HEK293 (cell line): Measurements from ENCODE around the gene RPL14.

Experiments
- CTCF ChIA-PET: fragments of 350-600 bp; formaldehyde crosslinking; extraction: SDS; loops from one replicate; lab custom pipeline; 2021; ENCODE audit warnings: antibody characterized with exemption; lab: Yijun Ruan, JAX
- POLR2A ChIA-PET: fragments of 300-600 bp; formaldehyde crosslinking; extraction: SDS; loops from one replicate; lab custom pipeline; 2020; ENCODE audit warnings: antibody characterized with exemption, inconsistent platforms; lab: Yijun Ruan, JAX
- H3K27ac ChIP-seq: fragments of 200-500 bp; sonication (Bioruptor generic); 2 replicates; pipeline ENCODE4 v1.5.1; 2014; ENCODE audit warnings: low read depth, low read length, control low read depth, inconsistent platforms; ENCODE audit errors: extremely low read depth
- H3K36me3 ChIP-seq, 2 experiments: fragments of 200-500 bp in 1 of 2; sonication (Bioruptor generic) in 1 of 2; 1 replicate in 1 of 2; 2 replicates in 1 of 2; pipeline ENCODE4 v1.5.1; 2014 to 2017; ENCODE audit warnings: inconsistent platforms in 2 of 2, low read length in 2 of 2; ENCODE audit not compliant: control insufficient read depth in 2 of 2, insufficient read depth in 1 of 2
- H3K4me1 ChIP-seq: fragments of 200-500 bp; sonication (Bioruptor generic); 2 replicates; pipeline ENCODE4 v1.5.1; 2014; ENCODE audit warnings: mild to moderate bottlenecking, low read length, inconsistent platforms; ENCODE audit not compliant: control insufficient read depth, insufficient read depth
- H3K4me3 ChIP-seq: 2 replicates; pipeline ENCODE4 v1.5.1; 2011; ENCODE audit warnings: low read depth, mild to moderate bottlenecking, control low read depth, low read length, moderate library complexity
- H3K9me3 ChIP-seq: fragments of 200-500 bp; sonication (Bioruptor generic); 2 replicates; pipeline ENCODE4 v1.5.1; 2014; ENCODE audit warnings: low read depth, low read length, inconsistent platforms; ENCODE audit not compliant: control insufficient read depth, insufficient read depth
- KLF7 ChIP-seq: fragments of 450-650 bp; formaldehyde crosslinking; IDR thresholded peaks from 2 replicates; pipeline ENCODE4 v1.5.1; 2016; ENCODE audit warnings: missing biosample characterization, missing genetic modification characterization, borderline replicate concordance
- KLF9 ChIP-seq: fragments of 450-650 bp; formaldehyde crosslinking; IDR thresholded peaks from 2 replicates; pipeline ENCODE4 v1.5.1; 2016; ENCODE audit warnings: missing biosample characterization, missing genetic modification characterization, low read depth
- YY2 ChIP-seq: fragments of 450-650 bp; formaldehyde crosslinking; IDR thresholded peaks from 2 replicates; pipeline ENCODE4 v1.5.1; 2016; ENCODE audit warnings: missing biosample characterization, missing genetic modification characterization
- ZBTB21 ChIP-seq: fragments of 450-650 bp; formaldehyde crosslinking; IDR thresholded peaks from 2 replicates; pipeline ENCODE4 v1.5.1; 2017; ENCODE audit warnings: missing biosample characterization, missing genetic modification characterization
- ZFP41 ChIP-seq: fragments of 450-650 bp; formaldehyde crosslinking; IDR thresholded peaks from 2 replicates; pipeline ENCODE4 v1.5.1; 2016; ENCODE audit warnings: missing biosample characterization, missing genetic modification characterization, borderline replicate concordance
- ZNF112 ChIP-seq: fragments of 450-650 bp; formaldehyde crosslinking; IDR thresholded peaks from 2 replicates; pipeline ENCODE4 v1.5.0; 2017; ENCODE audit warnings: missing biosample characterization, missing genetic modification characterization
- ZNF211 ChIP-seq: fragments of 450-650 bp; formaldehyde crosslinking; IDR thresholded peaks from 2 replicates; pipeline ENCODE4 v1.5.1; 2016; ENCODE audit warnings: low read depth, missing biosample characterization, missing genetic modification characterization
- ZNF335 ChIP-seq: fragments of 450-650 bp; formaldehyde crosslinking; conservative IDR thresholded peaks from 2 replicates; pipeline ENCODE4 v1.5.1; 2016; ENCODE audit warnings: missing biosample characterization, missing genetic modification characterization
- ZNF366 ChIP-seq: fragments of 450-650 bp; formaldehyde crosslinking; conservative IDR thresholded peaks from 2 replicates; pipeline ENCODE4 v1.5.1; 2016; ENCODE audit warnings: missing biosample characterization, missing genetic modification characterization
- ZNF423 ChIP-seq: fragments of 450-650 bp; formaldehyde crosslinking; IDR thresholded peaks from 2 replicates; pipeline ENCODE4 v1.5.1; 2016; ENCODE audit warnings: missing biosample characterization, missing genetic modification characterization
- ZNF660 ChIP-seq: fragments of 450-650 bp; IDR thresholded peaks from 2 replicates; pipeline ENCODE4 v1.5.1; 2018; ENCODE audit warnings: missing biosample characterization, mild to moderate bottlenecking, missing genetic modification characterization
- ZNF768 ChIP-seq: fragments of 450-650 bp; formaldehyde crosslinking; IDR thresholded peaks from 2 replicates; pipeline ENCODE4 v1.5.1; 2018; ENCODE audit warnings: missing biosample characterization, mild to moderate bottlenecking, missing genetic modification characterization
- ZNF785 ChIP-seq: fragments of 450-650 bp; formaldehyde crosslinking; IDR thresholded peaks from 2 replicates; pipeline ENCODE4 v1.5.1; 2016; ENCODE audit warnings: missing biosample characterization, missing genetic modification characterization
- TF ChIP-seq, protein P1 (sequence below): fragments of 450-650 bp; formaldehyde crosslinking; IDR thresholded peaks from 2 replicates; pipeline ENCODE4 v1.5.1; 2016; ENCODE audit warnings: missing biosample characterization, missing genetic modification characterization
- TF ChIP-seq, protein P2 (sequence below): fragments of 450-650 bp; formaldehyde crosslinking; IDR thresholded peaks from 2 replicates; pipeline ENCODE4 v1.5.1; 2016; ENCODE audit warnings: missing biosample characterization, missing genetic modification characterization
- TF ChIP-seq, protein P3 (sequence below): fragments of 450-650 bp; formaldehyde crosslinking; IDR thresholded peaks from 2 replicates; pipeline ENCODE4 v1.5.1; 2016; ENCODE audit warnings: missing biosample characterization, missing genetic modification characterization

Gene RPL14

DNA sequence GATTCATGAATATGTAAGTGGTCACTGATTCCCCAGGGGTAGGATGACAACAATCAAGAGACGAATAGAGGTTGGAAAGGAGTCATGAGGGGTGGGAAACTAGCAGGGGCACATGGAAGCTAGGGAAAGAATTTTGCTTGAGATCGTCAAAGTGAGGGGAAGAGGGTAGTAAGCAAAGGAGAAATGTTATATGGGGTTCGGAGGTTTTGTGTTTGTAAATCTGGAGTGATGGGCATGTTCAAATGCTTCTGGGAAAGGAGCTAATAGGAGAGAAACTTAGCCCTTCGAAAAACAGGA, 7.9 kb downstream of the RPL14 start:
- POLR2A ChIA-PET: interaction anchor here (0.6 to 0.8 kb wide), 2 partner anchors 12 to 224 kb away, joined by 3 read pairs; partner anchors contain the start of gene ZNF619
- H3K36me3 ChIP-seq: peaks cover 22 to 65% of the 10 kb centered on the region in 2 experiments; a peak in 2 of 3 replicates
- TF ChIP-seq KLF9 (tag by site-specific recombination) (no peak), ZNF768 (tag by site-specific recombination) (no peak), ZNF423 (tag by site-specific recombination) (no peak), ZFP41 (tag by site-specific recombination) (no peak), ZNF660 (no peak)

DNA sequence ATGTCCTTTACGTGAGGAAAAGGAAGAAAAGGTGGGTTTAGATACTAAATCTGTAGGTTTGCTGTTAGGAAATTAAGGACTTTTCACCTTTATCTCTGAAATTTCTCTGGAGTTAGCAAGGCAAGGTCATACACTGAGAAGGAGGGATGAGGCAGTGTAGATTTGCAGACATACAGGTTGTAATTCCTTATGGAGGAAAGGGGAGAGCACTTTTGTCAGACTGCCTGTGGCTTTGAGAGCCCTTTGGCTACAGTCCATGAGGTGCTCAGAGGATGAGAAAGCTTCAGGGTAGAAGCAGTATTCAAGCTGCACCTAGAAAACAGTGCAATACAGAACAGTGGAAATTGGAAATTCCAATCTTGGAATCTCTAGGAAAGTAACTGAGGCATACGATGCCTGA, 8.3 kb downstream of the RPL14 start:
- POLR2A ChIA-PET: interaction anchor here (0.6 to 1.4 kb wide), 3 partner anchors 8 to 223 kb away, joined by 3 to 6 read pairs (median 3); partner anchors contain the start of genes RPL14 and ZNF619
- no peak overlapping the region for H3K27ac ChIP-seq
- H3K36me3 ChIP-seq: peaks cover 18 to 62% of the 10 kb centered on the region in 2 experiments; a peak in 2 of 3 replicates
- TF ChIP-seq ZNF366 (tag by site-specific recombination) (0 out of 2 replicates have a peak, but pooled peaks have one; percentile 27), ZNF335 (tag by site-specific recombination) (no peak), ZNF112 (tag by site-specific recombination) (no peak), ZNF211 (tag by site-specific recombination) (no peak)
- CTCF ChIA-PET: interaction anchor here (0.7 kb wide), 1 partner anchor 80 kb away, joined by 4 read pairs; no protein-coding TSS in a partner anchor
- no peaks in the 10 kb centered on the region for H3K9me3 ChIP-seq
- no peak overlapping the region for H3K4me3 ChIP-seq
- no peaks in the 10 kb centered on the region for H3K4me1 ChIP-seq

More for the DNA sequence above, 7.9 kb downstream of the RPL14 start:
- no peak overlapping the region for H3K4me3 ChIP-seq
- no peak overlapping the region for H3K27ac ChIP-seq
- H3K9me3 ChIP-seq: no peaks in the 10 kb centered on the region
- CTCF ChIA-PET: interaction anchor here (0.7 kb wide), 1 partner anchor 80 kb away, joined by 4 read pairs; no protein-coding TSS in a partner anchor
- no peaks in the 10 kb centered on the region for H3K4me1 ChIP-seq

DNA sequence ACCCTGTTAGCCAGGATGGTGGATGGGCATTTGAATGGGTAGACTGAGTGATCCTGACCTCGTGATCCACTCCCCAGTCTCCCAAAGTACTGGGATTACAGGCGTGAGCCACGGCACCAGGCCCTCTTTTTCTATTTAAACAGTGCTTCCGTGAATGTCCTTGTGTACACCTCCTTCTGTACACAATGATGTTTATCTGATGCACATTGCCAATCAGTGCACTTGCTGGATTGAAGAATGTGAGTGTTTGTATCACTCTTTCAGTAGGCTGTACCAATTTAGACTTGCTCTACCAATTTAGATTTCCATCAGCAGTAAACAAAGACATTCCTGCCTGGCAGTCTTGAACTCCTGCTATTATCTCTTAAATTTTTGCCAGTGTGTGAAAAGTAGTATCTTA, 10.9 kb downstream of the RPL14 start:
- Histone ChIP-seq H3K4me1 (no peaks in the 10 kb centered on the region), H3K27ac (no peak overlapping the region), H3K4me3 (no peak overlapping the region), H3K9me3 (no peaks in the 10 kb centered on the region), H3K36me3 (peaks cover 3 to 37% of the 10 kb centered on the region in 2 experiments; a peak in 2 of 3 replicates)
- ChIA-PET CTCF (no interaction called here), POLR2A (no interaction called here)
- TF ChIP-seq, protein P1, sequence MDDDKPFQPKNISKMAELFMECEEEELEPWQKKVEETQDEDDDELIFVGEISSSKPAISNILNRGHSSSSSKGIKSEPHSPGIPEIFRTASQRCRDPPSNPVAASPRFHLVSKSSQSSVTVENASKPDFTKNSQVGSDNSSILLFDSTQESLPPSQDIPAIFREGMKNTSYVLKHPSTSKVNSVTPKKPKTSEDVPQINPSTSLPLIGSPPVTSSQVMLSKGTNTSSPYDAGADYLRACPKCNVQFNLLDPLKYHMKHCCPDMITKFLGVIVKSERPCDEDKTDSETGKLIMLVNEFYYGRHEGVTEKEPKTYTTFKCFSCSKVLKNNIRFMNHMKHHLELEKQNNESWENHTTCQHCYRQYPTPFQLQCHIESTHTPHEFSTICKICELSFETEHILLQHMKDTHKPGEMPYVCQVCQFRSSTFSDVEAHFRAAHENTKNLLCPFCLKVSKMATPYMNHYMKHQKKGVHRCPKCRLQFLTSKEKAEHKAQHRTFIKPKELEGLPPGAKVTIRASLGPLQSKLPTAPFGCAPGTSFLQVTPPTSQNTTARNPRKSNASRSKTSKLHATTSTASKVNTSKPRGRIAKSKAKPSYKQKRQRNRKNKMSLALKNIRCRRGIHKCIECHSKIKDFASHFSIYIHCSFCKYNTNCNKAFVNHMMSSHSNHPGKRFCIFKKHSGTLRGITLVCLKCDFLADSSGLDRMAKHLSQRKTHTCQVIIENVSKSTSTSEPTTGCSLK (tag by site-specific recombination): no peak
- TF ChIP-seq, protein P2, sequence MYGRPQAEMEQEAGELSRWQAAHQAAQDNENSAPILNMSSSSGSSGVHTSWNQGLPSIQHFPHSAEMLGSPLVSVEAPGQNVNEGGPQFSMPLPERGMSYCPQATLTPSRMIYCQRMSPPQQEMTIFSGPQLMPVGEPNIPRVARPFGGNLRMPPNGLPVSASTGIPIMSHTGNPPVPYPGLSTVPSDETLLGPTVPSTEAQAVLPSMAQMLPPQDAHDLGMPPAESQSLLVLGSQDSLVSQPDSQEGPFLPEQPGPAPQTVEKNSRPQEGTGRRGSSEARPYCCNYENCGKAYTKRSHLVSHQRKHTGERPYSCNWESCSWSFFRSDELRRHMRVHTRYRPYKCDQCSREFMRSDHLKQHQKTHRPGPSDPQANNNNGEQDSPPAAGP (tag by site-specific recombination): no peak

DNA sequence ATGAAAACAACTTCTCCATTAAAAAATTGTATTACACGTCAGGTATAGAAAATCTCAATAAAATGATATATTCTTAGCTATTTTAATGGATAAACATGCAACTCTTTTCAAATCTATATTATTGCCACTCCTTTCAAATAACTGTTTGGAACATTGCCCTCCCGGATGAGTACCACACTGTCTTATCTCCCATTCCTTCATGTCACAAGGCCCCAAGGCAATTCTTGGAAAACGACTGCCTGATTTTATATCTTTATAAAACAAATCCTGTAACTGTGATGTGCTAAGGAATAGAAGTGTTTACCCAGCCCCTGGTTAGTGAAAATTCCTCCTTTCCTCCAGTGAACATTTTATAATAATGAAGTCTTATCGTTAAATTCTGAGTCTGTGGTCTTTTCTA, 13.6 kb downstream of the RPL14 start:
- no peak for TF ChIP-seq ZBTB21 (tag by site-specific recombination)
- TF ChIP-seq, protein P3, sequence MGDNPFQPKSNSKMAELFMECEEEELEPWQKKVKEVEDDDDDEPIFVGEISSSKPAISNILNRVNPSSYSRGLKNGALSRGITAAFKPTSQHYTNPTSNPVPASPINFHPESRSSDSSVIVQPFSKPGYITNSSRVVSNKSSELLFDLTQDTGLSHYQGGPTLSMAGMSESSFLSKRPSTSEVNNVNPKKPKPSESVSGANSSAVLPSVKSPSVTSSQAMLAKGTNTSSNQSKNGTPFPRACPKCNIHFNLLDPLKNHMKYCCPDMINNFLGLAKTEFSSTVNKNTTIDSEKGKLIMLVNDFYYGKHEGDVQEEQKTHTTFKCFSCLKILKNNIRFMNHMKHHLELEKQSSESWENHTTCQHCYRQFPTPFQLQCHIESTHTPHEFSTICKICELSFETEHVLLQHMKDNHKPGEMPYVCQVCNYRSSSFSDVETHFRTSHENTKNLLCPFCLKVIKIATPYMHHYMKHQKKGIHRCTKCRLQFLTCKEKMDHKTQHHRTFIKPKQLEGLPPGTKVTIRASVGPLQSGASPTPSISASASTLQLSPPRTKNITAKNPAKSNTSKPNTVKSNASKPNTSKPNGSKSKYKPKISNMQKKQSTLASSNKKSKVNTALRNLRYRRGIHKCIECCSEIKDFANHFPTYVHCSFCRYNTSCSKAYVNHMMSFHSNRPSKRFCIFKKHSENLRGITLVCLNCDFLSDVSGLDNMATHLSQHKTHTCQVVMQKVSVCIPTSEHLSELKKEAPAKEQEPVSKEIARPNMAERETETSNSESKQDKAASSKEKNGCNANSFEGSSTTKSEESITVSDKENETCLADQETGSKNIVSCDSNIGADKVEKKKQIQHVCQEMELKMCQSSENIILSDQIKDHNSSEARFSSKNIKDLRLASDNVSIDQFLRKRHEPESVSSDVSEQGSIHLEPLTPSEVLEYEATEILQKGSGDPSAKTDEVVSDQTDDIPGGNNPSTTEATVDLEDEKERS (tag by site-specific recombination): no peak
- no peak for TF ChIP-seq YY2 (tag by site-specific recombination)
- no peak for TF ChIP-seq KLF7 (tag by site-specific recombination)
- no peak for TF ChIP-seq ZNF366 (tag by site-specific recombination)
- no peak for TF ChIP-seq ZNF785 (tag by site-specific recombination)
- TF ChIP-seq, all 188 proteins: peak for 0
- H3K4me3 ChIP-seq: no peak overlapping the region
- CTCF ChIA-PET: no interaction called here
- no peaks in the 10 kb centered on the region for H3K9me3 ChIP-seq
- peaks cover 0 to 11% of the 10 kb centered on the region in 2 experiments; a peak in 2 of 3 replicates for H3K36me3 ChIP-seq
- no peaks in the 10 kb centered on the region for H3K4me1 ChIP-seq
- POLR2A ChIA-PET: interaction anchor here (1.5 kb wide), 1 partner anchor 35 kb away, joined by 4 read pairs; the partner anchor contains the start of gene ZNF620
- H3K27ac ChIP-seq: no peak overlapping the region
